GM06990 (cell line): Measurements from ENCODE around the gene CMTM2.
"Not testable (repeated sequence)": the region's sequence is repeated elsewhere in the genome, so short reads cannot be mapped to it uniquely, and the experiment has no call there.

Source experiments
- DNase-seq: peaks from one replicate; pipeline ENCODE4 v3.0.0-alpha.2; 2011; ENCODE audit not compliant: insufficient read length; ENCODE audit errors: extremely low read depth
- H3K27me3 ChIP-seq: replicated peaks from 2 replicates; pipeline ENCODE4 v1.6.0; 2011; ENCODE audit warnings: low read length; ENCODE audit not compliant: control insufficient read depth, insufficient read depth
- H3K36me3 ChIP-seq: 2 replicates; pipeline ENCODE4 v1.5.1; 2011; ENCODE audit warnings: low read length; ENCODE audit not compliant: control insufficient read depth, insufficient read depth
- H3K4me3 ChIP-seq: replicated peaks from 2 replicates; pipeline ENCODE4 v1.5.1; 2011; ENCODE audit warnings: low read depth, mild to moderate bottlenecking, control low read depth, low read length
- TF ChIP-seq, protein P1 (sequence below): IDR thresholded peaks from 2 replicates; pipeline ENCODE4 v1.5.1; 2011; ENCODE audit warnings: low read length, control low read depth, mild to moderate bottlenecking, inconsistent platforms; ENCODE audit not compliant: insufficient read depth, poor library complexity, severe bottlenecking

Gene CMTM2

GRCh38 chr16:66563574-66564334 is 15.5 kb upstream of the CMTM2 start:
- TF ChIP-seq, protein P1, sequence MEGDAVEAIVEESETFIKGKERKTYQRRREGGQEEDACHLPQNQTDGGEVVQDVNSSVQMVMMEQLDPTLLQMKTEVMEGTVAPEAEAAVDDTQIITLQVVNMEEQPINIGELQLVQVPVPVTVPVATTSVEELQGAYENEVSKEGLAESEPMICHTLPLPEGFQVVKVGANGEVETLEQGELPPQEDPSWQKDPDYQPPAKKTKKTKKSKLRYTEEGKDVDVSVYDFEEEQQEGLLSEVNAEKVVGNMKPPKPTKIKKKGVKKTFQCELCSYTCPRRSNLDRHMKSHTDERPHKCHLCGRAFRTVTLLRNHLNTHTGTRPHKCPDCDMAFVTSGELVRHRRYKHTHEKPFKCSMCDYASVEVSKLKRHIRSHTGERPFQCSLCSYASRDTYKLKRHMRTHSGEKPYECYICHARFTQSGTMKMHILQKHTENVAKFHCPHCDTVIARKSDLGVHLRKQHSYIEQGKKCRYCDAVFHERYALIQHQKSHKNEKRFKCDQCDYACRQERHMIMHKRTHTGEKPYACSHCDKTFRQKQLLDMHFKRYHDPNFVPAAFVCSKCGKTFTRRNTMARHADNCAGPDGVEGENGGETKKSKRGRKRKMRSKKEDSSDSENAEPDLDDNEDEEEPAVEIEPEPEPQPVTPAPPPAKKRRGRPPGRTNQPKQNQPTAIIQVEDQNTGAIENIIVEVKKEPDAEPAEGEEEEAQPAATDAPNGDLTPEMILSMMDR = no peak
- DNase-seq = no peak
- Histone ChIP-seq H3K36me3 (peaks cover 2% of the 10 kb centered on the region), H3K4me3 (no peak overlapping the region), H3K27me3 (no peaks in the 10 kb centered on the region)

- no peak for DNase-seq
Observed at GRCh38 chr16:66566051-66566901, 13.0 kb upstream of the CMTM2 start, which contains the start of gene CMTM1. Gene CMTM1 (plus strand): TSS chr16:66566439. CDS start chr16:66566514, 75 bp downstream.

GRCh38 chr16:66567270-66567669 is 12.0 kb upstream of the CMTM2 start:
- H3K36me3 ChIP-seq, DNase-seq, H3K4me3 ChIP-seq, H3K27me3 ChIP-seq: not testable (repeated sequence)

More at GRCh38 chr16:66566051-66566901, 13.0 kb upstream of the CMTM2 start, which contains the start of gene CMTM1:
- peaks cover 2% of the 10 kb centered on the region for H3K36me3 ChIP-seq
- TF ChIP-seq, protein P1 = no peak
- no peak within 1 kb of the TSS for H3K4me3 ChIP-seq
- no peaks in the 10 kb centered on the region for H3K27me3 ChIP-seq

GRCh38 chr16:66568355-66568754 is 10.9 kb upstream of the CMTM2 start:
- H3K4me3 ChIP-seq = no peak overlapping the region
- no peak for DNase-seq
- H3K36me3 ChIP-seq = peaks cover 2% of the 10 kb centered on the region
- TF ChIP-seq, protein P1 = no peak
- no peaks in the 10 kb centered on the region for H3K27me3 ChIP-seq

GRCh38 chr16:66569131-66569530 is 10.1 kb upstream of the CMTM2 start:
- H3K27me3 ChIP-seq = no peaks in the 10 kb centered on the region
- no peak for DNase-seq
- H3K4me3 ChIP-seq = no peak overlapping the region
- H3K36me3 ChIP-seq = peaks cover 2% of the 10 kb centered on the region
- TF ChIP-seq, protein P1 = no peak

- peaks cover 2% of the 10 kb centered on the region for H3K36me3 ChIP-seq
- no peaks in the 10 kb centered on the region for H3K27me3 ChIP-seq
- no peak for DNase-seq
- TF ChIP-seq, protein P1 = no peak
- no peak overlapping the region for H3K4me3 ChIP-seq
Observed at GRCh38 chr16:66569827-66570405, 9.3 kb upstream of the CMTM2 start.
